Transverse colon (tissue), 3 donors: Measurements from ENCODE around the gene S100A9.

ENCODE experiments used
- CTCF ChIP-seq, 5 experiments: fragments of 200-600 bp in 3 of 5; fragments of 450-650 bp in 2 of 5; sonication (generic) in 3 of 5; IDR thresholded peaks; 1 replicate in 2 of 5; 2 replicates in 3 of 5; pipeline ENCODE4 v1.5.1; 2016 to 2017; ENCODE audit warnings: antibody characterized with exemption in 5 of 5, inconsistent platforms in 3 of 5, mild to moderate bottlenecking in 2 of 5, moderate library complexity in 1 of 5
- EP300 ChIP-seq: sonication (generic); formaldehyde crosslinking; IDR thresholded peaks from one replicate; pipeline ENCODE4 v1.6.1; 2017; ENCODE audit warnings: antibody characterized with exemption, low read depth
- POLR2A ChIP-seq: fragments of 450-650 bp; IDR thresholded peaks from one replicate; pipeline ENCODE4 v1.6.1; 2016; ENCODE audit warnings: antibody characterized with exemption, mild to moderate bottlenecking, moderate library complexity

DNA sequence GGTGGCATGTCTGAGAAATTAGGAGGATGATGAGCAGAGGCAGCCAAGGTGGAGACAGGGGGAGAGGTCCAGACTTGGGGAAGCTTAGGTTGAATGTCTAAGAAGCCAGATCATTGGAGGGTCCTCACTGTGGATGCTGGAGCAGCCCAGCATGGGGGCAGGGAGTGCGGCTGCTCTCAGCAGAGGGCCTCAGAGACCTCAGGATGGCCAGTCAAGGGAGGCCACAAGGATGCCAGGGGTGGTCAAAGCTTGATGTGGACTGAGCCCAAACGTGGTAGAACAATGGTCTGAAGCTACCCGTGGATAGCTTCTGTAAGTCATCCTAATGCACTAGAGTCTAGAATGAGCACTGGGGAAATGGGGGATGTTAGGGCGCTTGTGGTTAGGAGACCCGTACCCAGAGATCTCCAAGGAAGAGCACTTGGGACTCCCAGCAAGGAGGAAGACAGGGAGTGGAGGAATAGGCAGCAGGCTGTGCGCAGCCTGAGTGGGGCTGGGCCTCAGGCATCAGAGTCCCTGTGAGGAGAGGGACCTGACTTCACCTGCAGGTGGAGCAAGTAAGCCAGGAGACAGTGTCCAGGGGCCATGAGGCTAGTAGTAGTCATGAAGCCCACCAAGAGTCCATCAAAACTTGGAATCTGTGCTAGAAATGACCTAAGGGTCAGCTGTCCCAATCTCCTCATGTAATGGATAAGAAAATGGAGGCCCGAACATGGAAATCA lies 4.3 kb upstream of the S100A9 start:
- peak in 1 of 5 experiments; percentile 5 for TF ChIP-seq CTCF (IDR thresholded peaks at IDR 0.05)
- no peak for TF ChIP-seq POLR2A
- TF ChIP-seq EP300: no peak
